SK-N-SH treated with all-trans-retinoic acid at 6 μM for 48 hours (cell line): Measurements from ENCODE around the gene PEX16.

ENCODE experiments used
- ATAC-seq: fragments of 200-7000 bp; cut with Tn5 transposase; 3 replicates; pipeline ENCODE4 v1.9.1; 2020; ENCODE audit warnings: mild to moderate bottlenecking, moderate library complexity
- BACH2 ChIP-seq: fragments of 250-450 bp; sonication (Bioruptor Pico); IDR thresholded peaks from 2 replicates; pipeline ENCODE4 v1.9.0; 2021; ENCODE audit warnings: mild to moderate bottlenecking, borderline replicate concordance
- CSDC2 ChIP-seq: fragments of 250-450 bp; sonication (Bioruptor Pico); IDR thresholded peaks from 2 replicates; pipeline ENCODE4 v1.5.0; 2020; ENCODE audit warnings: mild to moderate bottlenecking, moderate library complexity
- ESRRG ChIP-seq: fragments of 250-450 bp; sonication (Bioruptor Pico); IDR thresholded peaks from 2 replicates; pipeline ENCODE4 v1.6.1; 2021; ENCODE audit warnings: mild to moderate bottlenecking
- RARB ChIP-seq: fragments of 250-450 bp; sonication (Bioruptor Pico); IDR thresholded peaks from 2 replicates; pipeline ENCODE4 v1.8.0; 2021; ENCODE audit warnings: mild to moderate bottlenecking, moderate library complexity
- SNAI2 ChIP-seq: fragments of 250-450 bp; sonication (Bioruptor Pico); IDR thresholded peaks from 2 replicates; pipeline ENCODE4 v1.5.0; 2020; ENCODE audit warnings: mild to moderate bottlenecking, moderate library complexity
- TCF4 ChIP-seq: fragments of 250-450 bp; sonication (Bioruptor Pico); IDR thresholded peaks from 2 replicates; pipeline ENCODE4 v1.8.0; 2021; ENCODE audit warnings: mild to moderate bottlenecking, moderate library complexity, borderline replicate concordance
- TOX ChIP-seq: fragments of 250-450 bp; sonication (Bioruptor Pico); IDR thresholded peaks from 2 replicates; pipeline ENCODE4 v1.8.0; 2021; ENCODE audit warnings: mild to moderate bottlenecking, moderate library complexity, borderline replicate concordance
- ZC3H10 ChIP-seq: fragments of 250-450 bp; sonication (Bioruptor Pico); IDR thresholded peaks from 2 replicates; pipeline ENCODE4 v1.5.1; 2021; ENCODE audit warnings: mild to moderate bottlenecking, moderate library complexity
- ZFP30 ChIP-seq: fragments of 450-650 bp; formaldehyde crosslinking; IDR thresholded peaks from 2 replicates; pipeline ENCODE4 v1.5.0; 2022; ENCODE audit warnings: mild to moderate bottlenecking, moderate library complexity
- ZNF565 ChIP-seq: fragments of 450-650 bp; formaldehyde crosslinking; conservative IDR thresholded peaks from 2 replicates; pipeline ENCODE4 v1.5.0; 2020; ENCODE audit warnings: low read depth, mild to moderate bottlenecking, moderate library complexity
- ZNF70 ChIP-seq: fragments of 450-650 bp; formaldehyde crosslinking; IDR thresholded peaks from 2 replicates; pipeline ENCODE4 v1.5.0; 2020; ENCODE audit warnings: mild to moderate bottlenecking, moderate library complexity
- ZNF8 ChIP-seq: fragments of 450-650 bp; formaldehyde crosslinking; IDR thresholded peaks from 2 replicates; pipeline ENCODE4 v1.5.0; 2020; ENCODE audit warnings: mild to moderate bottlenecking, moderate library complexity
- TF ChIP-seq, protein P1 (sequence below): fragments of 250-450 bp; sonication (Bioruptor Pico); IDR thresholded peaks from 2 replicates; pipeline ENCODE4 v1.8.0; 2021; ENCODE audit warnings: low read depth, mild to moderate bottlenecking, moderate library complexity, borderline replicate concordance
- TF ChIP-seq, protein P2 (sequence below): fragments of 250-450 bp; sonication (Bioruptor Pico); IDR thresholded peaks from 2 replicates; pipeline ENCODE4 v1.8.0; 2020; ENCODE audit warnings: mild to moderate bottlenecking, moderate library complexity, borderline replicate concordance
- TF ChIP-seq, protein P3 (sequence below): fragments of 250-450 bp; sonication (Bioruptor Pico); IDR thresholded peaks from 2 replicates; pipeline ENCODE4 v1.5.1; 2021; ENCODE audit warnings: mild to moderate bottlenecking, moderate library complexity
- TF ChIP-seq, protein P4 (sequence below): fragments of 250-450 bp; sonication (Bioruptor Pico); IDR thresholded peaks from 2 replicates; pipeline ENCODE4 v1.5.1; 2020; ENCODE audit warnings: low read depth, mild to moderate bottlenecking, moderate library complexity
- TF ChIP-seq, protein P5 (sequence below): fragments of 250-450 bp; sonication (Bioruptor Pico); IDR thresholded peaks from 2 replicates; pipeline ENCODE4 v1.5.0; 2020; ENCODE audit warnings: mild to moderate bottlenecking, moderate library complexity

Gene PEX16

DNA sequence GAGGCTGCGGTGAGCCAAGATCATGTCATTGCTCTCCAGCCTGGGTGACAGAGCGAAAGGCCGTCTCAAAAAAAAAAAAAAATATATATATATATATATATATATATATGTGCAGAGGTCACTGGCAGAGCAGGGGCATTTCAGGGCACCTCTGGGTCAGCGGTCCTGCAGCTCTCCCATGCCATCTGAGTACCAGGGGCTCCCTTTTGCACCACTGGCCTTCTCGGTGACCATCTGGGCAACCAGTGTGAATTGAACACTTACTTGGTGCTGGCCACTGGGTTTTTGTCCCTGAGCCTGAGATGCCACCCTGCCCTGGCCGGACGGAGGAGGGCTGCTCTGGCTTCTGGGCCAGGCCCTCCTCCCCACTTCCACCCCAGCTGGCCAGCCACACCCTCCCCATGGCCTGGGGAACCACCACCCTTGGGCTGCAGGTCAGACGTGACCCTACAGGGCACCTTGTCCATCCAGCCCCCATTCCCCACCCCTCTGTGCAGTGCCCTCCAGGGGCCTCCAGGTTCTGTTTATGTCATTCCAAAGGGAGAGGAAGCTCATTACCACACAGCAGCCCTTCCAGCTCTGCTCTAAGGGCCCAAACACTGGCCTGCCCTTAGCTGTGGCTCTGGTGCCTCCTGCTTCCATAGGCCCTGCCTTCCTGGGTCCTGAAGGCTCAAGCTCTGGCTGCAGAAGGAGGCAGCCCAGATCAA is 22.0 kb downstream of the PEX16 start (continued):
- TF ChIP-seq ZC3H10, result no peak

DNA sequence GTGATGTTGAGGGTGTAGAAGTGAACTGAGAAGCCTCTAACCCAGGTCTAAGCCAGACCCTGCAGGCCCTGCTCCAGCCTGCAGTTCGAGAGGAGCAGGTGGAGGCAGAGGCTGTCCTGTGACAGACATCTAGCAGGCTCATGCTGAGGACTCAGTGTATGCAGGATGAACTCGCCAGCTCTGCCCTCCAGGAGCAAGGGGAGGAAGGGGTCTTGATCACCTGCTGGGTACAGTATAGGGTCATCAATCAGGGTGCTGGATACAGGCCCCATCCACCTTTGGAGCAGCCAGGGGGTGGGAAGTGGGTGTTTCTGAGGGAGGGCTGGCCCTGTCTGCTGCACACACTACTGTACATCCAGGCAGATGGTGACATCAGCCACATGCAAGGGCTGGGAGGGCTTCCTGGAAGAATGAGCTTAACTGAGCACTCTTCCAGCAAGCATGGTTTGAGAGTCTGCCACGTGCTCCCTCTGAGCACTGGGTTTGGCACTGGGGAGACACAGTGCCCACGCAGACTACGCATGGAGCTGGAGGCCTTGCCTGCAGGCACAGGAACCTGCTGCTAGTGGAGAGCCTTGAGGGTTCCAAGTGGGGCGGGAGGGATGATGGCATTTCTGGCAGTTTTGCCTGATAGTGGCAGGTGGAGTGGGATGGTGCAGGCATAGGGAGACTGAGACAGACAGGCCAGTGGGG is 23.0 kb downstream of the PEX16 start:
- TF ChIP-seq ZNF8 (CRISPR knock-in tag) (no peak), ESRRG (CRISPR knock-in tag) (no peak), TCF4 (CRISPR knock-in tag) (no peak), BACH2 (CRISPR knock-in tag) (no peak)
- TF ChIP-seq, protein P1, sequence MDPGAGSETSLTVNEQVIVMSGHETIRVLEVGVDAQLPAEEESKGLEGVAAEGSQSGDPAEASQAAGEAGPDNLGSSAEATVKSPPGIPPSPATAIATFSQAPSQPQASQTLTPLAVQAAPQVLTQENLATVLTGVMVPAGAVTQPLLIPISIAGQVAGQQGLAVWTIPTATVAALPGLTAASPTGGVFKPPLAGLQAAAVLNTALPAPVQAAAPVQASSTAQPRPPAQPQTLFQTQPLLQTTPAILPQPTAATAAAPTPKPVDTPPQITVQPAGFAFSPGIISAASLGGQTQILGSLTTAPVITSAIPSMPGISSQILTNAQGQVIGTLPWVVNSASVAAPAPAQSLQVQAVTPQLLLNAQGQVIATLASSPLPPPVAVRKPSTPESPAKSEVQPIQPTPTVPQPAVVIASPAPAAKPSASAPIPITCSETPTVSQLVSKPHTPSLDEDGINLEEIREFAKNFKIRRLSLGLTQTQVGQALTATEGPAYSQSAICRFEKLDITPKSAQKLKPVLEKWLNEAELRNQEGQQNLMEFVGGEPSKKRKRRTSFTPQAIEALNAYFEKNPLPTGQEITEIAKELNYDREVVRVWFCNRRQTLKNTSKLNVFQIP (CRISPR knock-in tag), result no peak

DNA sequence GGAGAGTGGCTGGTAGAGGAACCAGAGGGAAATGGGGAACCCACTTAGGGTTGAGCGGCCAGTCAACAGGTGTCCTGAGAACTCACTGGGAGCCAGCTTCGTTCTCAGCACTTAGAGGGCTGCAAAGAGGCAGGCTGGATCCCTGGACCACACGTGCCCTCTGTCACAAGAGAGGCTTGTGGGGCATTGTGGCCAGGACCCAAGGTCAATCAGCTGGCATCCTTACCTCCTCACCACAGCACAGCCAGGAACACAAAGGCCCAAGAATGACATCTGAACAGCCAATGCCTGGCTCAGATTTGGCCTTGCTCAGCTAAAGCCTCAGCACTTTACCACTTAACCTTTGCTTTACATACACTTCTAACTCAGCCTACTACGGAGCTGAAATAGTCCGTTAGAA is 24.8 kb downstream of the PEX16 start:
- TF ChIP-seq, protein P2, sequence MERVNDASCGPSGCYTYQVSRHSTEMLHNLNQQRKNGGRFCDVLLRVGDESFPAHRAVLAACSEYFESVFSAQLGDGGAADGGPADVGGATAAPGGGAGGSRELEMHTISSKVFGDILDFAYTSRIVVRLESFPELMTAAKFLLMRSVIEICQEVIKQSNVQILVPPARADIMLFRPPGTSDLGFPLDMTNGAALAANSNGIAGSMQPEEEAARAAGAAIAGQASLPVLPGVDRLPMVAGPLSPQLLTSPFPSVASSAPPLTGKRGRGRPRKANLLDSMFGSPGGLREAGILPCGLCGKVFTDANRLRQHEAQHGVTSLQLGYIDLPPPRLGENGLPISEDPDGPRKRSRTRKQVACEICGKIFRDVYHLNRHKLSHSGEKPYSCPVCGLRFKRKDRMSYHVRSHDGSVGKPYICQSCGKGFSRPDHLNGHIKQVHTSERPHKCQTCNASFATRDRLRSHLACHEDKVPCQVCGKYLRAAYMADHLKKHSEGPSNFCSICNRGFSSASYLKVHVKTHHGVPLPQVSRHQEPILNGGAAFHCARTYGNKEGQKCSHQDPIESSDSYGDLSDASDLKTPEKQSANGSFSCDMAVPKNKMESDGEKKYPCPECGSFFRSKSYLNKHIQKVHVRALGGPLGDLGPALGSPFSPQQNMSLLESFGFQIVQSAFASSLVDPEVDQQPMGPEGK (CRISPR knock-in tag), result no peak
- TF ChIP-seq TCF4 (CRISPR knock-in tag), result no peak
- TF ChIP-seq, protein P3, sequence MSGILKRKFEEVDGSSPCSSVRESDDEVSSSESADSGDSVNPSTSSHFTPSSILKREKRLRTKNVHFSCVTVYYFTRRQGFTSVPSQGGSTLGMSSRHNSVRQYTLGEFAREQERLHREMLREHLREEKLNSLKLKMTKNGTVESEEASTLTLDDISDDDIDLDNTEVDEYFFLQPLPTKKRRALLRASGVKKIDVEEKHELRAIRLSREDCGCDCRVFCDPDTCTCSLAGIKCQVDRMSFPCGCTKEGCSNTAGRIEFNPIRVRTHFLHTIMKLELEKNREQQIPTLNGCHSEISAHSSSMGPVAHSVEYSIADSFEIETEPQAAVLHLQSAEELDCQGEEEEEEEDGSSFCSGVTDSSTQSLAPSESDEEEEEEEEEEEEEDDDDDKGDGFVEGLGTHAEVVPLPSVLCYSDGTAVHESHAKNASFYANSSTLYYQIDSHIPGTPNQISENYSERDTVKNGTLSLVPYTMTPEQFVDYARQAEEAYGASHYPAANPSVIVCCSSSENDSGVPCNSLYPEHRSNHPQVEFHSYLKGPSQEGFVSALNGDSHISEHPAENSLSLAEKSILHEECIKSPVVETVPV (CRISPR knock-in tag), result no peak
- TF ChIP-seq ZNF8 (CRISPR knock-in tag), result no peak
- no peak for TF ChIP-seq RARB
- TF ChIP-seq ZNF565, result no peak
- TF ChIP-seq, protein P4, sequence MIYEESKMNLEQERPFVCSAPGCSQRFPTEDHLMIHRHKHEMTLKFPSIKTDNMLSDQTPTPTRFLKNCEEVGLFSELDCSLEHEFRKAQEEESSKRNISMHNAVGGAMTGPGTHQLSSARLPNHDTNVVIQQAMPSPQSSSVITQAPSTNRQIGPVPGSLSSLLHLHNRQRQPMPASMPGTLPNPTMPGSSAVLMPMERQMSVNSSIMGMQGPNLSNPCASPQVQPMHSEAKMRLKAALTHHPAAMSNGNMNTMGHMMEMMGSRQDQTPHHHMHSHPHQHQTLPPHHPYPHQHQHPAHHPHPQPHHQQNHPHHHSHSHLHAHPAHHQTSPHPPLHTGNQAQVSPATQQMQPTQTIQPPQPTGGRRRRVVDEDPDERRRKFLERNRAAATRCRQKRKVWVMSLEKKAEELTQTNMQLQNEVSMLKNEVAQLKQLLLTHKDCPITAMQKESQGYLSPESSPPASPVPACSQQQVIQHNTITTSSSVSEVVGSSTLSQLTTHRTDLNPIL (CRISPR knock-in tag), result no peak
- TF ChIP-seq TOX (CRISPR knock-in tag), result no peak
- no peak for TF ChIP-seq ZC3H10
- no peak for TF ChIP-seq ESRRG (CRISPR knock-in tag)
- TF ChIP-seq ZNF70, result no peak
- TF ChIP-seq SNAI2 (CRISPR knock-in tag), result no peak
- TF ChIP-seq, protein P5, sequence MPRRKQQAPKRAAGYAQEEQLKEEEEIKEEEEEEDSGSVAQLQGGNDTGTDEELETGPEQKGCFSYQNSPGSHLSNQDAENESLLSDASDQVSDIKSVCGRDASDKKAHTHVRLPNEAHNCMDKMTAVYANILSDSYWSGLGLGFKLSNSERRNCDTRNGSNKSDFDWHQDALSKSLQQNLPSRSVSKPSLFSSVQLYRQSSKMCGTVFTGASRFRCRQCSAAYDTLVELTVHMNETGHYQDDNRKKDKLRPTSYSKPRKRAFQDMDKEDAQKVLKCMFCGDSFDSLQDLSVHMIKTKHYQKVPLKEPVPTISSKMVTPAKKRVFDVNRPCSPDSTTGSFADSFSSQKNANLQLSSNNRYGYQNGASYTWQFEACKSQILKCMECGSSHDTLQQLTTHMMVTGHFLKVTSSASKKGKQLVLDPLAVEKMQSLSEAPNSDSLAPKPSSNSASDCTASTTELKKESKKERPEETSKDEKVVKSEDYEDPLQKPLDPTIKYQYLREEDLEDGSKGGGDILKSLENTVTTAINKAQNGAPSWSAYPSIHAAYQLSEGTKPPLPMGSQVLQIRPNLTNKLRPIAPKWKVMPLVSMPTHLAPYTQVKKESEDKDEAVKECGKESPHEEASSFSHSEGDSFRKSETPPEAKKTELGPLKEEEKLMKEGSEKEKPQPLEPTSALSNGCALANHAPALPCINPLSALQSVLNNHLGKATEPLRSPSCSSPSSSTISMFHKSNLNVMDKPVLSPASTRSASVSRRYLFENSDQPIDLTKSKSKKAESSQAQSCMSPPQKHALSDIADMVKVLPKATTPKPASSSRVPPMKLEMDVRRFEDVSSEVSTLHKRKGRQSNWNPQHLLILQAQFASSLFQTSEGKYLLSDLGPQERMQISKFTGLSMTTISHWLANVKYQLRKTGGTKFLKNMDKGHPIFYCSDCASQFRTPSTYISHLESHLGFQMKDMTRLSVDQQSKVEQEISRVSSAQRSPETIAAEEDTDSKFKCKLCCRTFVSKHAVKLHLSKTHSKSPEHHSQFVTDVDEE (CRISPR knock-in tag), result no peak
- ATAC-seq, result no peak

More for the DNA sequence above, 23.0 kb downstream of the PEX16 start:
- no peak for ATAC-seq

DNA sequence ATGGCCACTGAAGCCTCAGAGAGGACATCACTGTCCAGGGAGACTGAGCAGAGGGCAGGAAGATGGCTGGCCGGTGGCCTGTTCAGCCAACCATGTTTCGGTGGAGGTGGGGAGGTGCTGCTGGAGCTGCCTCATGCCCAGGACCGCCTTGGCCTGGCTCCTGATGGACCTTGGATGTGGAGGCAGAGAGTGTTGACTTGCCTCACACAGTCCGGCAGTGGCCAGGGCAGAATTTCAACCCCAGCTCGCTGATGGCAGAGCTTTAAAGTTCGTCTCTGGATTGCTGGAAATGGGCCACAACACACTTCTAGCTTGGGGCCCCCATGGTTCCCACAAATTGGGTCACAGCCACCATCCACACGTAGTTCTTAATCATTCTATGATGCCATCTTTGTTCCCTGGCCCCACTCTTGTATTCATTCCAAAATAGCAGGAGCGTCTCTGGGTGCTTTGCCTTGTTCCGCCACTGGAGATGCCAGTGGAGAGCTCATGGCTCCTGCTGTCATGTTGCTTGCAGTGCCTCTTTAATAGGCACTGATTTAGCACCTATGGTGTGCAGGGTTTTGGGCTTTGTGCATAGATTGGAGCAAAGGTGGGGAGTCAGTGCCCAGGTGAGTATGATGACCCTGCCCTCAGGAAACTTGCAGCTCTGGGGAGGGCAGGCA is 26.7 kb downstream of the PEX16 start:
- ATAC-seq, result no peak
- TF ChIP-seq TOX (CRISPR knock-in tag), result no peak
- TF ChIP-seq CSDC2, result no peak
- no peak for TF ChIP-seq TCF4 (CRISPR knock-in tag)
- TF ChIP-seq, protein P1 (CRISPR knock-in tag), result no peak
- no peak for TF ChIP-seq ZNF8 (CRISPR knock-in tag)
- TF ChIP-seq, protein P3 (CRISPR knock-in tag), result no peak
- TF ChIP-seq ZFP30 (CRISPR knock-in tag), result no peak
- TF ChIP-seq RARB, result no peak
- TF ChIP-seq ZC3H10, result no peak
